Posterior vena cava (tissue), 2 donors: ENCODE results near the gene SULT1B1. TPM values are rescaled to one million over a fixed set of nuclear protein-coding genes. Genes with fewer than 3 reads are reported as not detected.
A peak's percentile ranks its signal among the peaks of the same experiment; 100 is the strongest.
"Not testable (repeated sequence)": the region's sequence is repeated elsewhere in the genome, so short reads cannot be mapped to it uniquely, and the experiment has no call there.

ENCODE experiments used
- DNase-seq: peaks from one replicate; pipeline ENCODE4 v3.0.0-alpha.2; 2020; ENCODE audit warnings: low spot score
- intact Hi-C, 2 donors: fragments of 100-400 bp; cut with DNase I; formaldehyde crosslinking; loops; one replicate each; pipeline versions ENCODE4 v1.14.1 to v1.14.2; 2022 to 2023
- long read RNA-seq, 2 donors: library from polyadenylated mRNA; unstranded; transcript quantifications; one replicate each; pipeline ENCODE4 v2.0.0, GENCODE V29; 2020 to 2021
- total RNA-seq, 2 donors: library from RNA; stranded (reverse); fragmentation: NEBNext Ultra II Directional; extraction: Animal tissue kit (Norgen Biotek cat#: 25700); gene quantifications; one replicate each; pipeline ENCODE4 v1.2.1, GENCODE V29; 2021
- donor health status: DM: yes; HTN: yes; CAD: no.
- donor health status: DM: yes; HTN: yes; CAD: no.

Gene SULT1B1
- total RNA-seq, result 1 to 10 TPM; 2.2 to 7.5 TPM
- long read RNA-seq, donor 1, partial matches to known transcripts, result 0 of 2 reads
- long read RNA-seq, donor 1, other reads (novel, unspliced or antisense), result 2 of 2 reads
- long read RNA-seq, donor 2, partial matches to known transcripts, result 0 of 2 reads
- long read RNA-seq, donor 2, other reads (novel, unspliced or antisense), result 2 of 2 reads

DNA sequence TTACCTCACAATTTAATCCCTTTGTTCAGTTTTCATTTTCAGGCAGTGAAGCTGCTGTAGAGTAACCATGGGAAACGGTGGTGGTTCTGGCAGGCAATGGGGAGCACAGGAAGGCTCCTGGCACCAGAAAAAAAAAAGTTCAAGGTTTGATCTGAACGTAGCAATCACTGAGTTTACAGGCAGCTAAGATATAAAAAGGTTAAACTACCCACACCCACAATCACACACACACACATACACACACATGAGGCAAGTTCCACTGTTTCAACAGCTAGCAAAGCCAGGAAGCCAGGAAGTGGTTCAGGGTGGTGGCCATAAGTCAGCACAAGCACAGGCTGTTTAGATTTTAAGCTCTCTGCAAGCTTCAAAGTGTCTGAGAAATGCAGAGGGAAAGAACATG is at the start of gene SULT1B1:
SULT1B1 (minus strand) TSS at position 166 of the 400 bp plus-strand sequence. CDS start 5,403 bp downstream, outside the sequence.
- intact Hi-C loops, result no loop called here
- DNase-seq, result no peak

DNA sequence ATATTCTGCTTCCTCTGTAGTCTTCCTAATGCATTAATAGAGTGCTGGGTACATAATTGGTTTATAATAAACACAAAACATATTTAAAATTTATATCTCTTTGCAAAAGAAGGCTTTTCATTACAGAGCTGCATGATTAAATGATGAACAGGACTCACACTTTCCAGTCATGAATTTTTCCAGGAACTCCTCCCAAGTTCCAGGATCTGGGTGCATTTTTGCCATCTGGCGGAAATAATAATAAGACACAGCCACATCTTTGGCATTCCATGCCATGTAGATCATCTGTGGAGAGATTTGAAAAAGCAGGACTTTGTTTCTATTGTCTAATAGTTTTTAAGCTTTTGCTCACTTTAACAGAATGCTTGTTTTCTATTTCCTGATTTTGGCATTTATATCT is 40.2 kb upstream of the SULT1B1 start:
- no peak for DNase-seq
- intact Hi-C loops, result no loop called here

DNA sequence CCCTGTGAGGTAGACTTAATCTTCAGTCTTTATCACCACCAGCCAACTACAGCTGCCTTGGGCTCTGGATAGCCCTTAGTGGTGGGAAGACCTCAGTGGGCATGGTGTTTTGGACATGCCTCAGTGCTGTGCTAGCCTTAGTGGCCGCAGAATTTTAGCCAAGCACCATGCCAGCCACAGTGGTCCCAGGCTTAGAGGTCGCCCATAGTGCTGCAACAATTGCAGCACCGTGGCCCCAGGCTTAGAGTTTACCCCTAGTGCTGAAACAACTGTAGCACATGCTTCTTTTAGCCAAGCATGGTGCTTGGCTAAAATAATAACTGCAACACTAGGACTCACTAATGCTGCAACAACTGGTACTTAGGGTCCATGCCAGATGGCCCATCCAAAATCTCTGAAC is 38.9 kb upstream of the SULT1B1 start:
- intact Hi-C loops, result no loop called here
- DNase-seq, result no peak

DNA sequence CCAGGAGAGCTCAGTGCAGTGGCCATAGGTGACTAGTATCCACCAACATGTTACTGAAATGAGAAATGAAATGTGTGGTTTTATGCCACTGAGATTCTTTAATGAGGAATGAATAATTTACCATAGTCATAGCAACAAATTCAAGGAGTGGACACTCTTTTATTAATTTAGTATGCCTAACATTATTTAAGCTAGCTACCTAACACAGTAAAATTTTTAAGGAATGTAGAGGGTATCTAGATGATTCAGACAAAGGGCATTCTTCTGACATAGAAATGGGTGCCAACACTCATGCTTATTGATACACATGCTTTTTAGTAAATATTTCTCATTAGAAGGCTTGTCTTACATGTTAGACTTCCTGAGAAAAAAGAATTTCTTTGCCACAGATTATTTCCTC is 33.3 kb upstream of the SULT1B1 start:
- intact Hi-C loops, result no loop called here

DNA sequence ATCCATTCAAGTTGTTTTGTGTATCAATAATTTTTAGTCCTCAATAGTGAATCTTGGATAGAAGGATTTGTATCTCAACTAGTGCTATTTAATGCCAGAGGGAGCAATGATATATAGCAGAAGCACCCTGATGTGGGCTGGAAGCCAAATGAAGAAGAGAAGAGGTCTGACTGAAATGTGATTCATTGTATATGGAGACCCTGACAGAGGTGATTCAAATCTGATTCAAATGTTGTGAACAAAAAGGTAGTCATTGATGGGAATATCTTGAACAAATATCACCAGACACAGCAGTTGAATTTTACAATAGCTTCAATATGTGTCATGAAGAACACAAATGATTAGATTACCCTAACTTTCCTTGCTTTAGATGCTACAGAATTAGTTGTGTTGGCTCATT is 27.5 kb upstream of the SULT1B1 start:
- intact Hi-C loops, result no loop called here
- DNase-seq, result no peak

More for the DNA sequence above, 33.3 kb upstream of the SULT1B1 start:
- DNase-seq, result no peak

DNA sequence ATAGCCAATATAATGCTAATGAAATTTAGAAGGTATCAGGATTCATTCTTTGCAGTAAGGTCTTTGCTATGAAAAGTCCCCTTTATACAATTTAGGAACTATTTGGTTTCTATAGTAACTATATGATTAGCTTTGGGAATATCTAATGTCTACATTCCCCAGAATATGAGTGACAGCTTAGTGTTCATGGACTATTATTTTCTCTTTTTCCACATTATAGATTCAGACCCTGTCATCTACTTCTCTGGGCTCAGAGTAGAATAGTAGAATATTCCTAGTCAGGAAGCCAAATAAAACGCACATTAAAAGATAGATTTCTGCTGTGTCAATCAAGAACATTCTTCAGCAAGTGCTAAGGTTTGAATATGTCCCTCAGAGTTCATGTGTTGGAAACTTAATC is 26.1 kb upstream of the SULT1B1 start:
- DNase-seq, result no peak
- intact Hi-C loops, result no loop called here

DNA sequence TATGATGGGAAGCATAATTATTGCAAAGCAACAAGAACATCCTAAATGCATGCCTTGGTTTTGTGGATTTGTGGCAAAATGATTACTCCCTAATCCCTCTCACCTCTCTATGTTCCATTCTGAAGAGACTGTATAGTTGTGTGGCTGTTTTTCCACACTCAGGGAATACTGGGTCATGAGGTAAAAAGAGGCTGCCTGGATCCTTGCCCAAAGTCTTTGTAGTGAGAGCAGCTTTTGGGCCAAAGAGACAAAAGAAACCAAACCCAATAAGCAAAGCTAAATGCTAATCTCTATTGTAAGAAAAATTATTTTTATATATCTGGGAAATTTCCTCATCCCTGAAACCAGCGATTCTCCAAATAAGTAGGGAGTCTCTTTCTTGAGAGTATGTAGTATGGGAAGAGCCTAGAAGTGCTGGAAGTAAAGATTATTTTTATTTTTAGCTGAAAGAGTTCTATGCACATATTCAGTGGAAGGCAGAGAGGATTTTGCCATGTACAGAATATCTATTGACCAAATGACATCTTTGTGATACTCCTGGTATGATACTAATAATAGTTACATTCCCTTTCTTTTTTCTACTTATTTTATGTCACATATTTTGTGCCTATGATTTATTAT is 24.9 kb upstream of the SULT1B1 start:
- intact Hi-C loops, result no loop called here
- DNase-seq, result no peak

DNA sequence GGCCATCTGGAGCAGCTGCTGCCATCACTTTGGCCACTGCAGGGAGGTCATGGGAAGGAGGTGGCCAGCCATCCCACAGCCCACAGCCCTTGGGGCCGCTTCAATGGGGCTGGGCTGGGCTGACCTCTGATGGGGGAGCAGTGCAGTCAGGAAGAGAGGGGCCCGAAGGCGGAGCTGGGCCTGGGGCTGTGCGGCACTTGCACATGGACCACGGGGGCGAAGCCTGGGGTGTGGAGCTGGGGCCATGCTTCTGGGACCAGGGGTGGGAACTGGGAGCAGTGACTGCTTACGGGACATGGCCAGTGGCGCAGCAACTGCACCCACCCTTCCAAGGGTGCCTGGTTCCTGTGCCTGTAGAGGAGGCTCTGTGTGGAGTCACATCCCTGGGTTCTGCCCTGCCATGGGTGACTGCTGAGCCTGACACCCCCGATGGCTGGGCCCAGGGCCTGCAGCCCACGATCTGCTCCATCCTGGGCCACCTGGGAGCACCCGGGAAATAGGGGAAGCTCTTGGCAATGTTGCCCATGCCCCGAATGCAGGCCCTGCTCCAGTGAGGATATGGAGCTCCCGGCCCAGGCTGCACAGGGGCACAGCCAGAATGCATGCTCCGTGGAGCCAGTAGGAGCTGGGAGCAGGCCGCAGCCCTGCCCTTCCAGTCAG is 22.4 kb upstream of the SULT1B1 start:
- intact Hi-C loops, result no loop called here
- no peak for DNase-seq

DNA sequence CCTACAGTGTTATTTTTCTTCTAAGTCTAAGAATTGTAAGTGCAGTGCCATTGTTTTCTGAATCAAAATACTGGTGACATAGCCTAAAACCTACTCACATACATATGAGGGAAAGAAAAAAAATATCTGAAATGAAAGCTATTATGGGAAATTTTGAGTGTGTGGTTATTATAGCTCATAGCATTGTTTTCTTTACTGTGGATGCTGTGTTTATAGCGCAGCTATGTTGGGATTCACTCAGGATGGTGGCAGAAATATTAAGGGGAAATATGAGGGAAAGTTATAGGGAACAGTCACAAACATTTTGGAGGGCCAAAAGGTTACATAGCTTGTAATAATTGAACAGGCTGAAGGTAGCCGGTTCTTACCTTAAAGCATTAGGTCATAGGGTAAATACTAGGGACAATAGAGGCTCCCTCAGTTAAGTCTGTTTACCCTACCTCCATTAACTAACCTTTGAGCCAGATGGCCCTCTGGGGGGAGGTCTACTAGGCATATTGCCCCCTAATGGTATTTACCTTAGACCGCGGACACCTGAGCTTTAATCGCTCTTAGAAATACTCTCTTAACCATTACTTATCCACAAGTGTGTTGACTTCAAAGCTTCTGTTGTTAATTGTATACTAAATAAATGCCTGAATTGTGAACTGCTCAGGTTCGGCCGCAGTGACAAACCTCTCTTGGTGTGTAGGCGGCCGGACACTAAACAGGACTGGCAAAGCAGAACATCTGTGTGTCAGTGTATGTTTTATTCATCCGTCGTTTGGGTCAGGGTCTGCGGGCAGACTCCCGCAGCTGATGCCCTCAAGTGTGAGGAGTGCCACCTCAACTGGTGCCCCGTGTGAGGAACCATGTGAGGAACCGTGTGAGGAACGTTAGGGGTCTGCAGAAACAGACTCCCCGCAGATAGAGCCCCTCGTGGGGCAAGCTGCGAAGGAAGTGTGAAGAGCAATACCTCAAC is 21.3 kb upstream of the SULT1B1 start:
- intact Hi-C loops, result loop anchor here in 1 of 2 donors (2.0 kb wide), 1 partner anchor 37 kb away; no protein-coding TSS in a partner anchor
- peak; percentile 74 for DNase-seq

DNA sequence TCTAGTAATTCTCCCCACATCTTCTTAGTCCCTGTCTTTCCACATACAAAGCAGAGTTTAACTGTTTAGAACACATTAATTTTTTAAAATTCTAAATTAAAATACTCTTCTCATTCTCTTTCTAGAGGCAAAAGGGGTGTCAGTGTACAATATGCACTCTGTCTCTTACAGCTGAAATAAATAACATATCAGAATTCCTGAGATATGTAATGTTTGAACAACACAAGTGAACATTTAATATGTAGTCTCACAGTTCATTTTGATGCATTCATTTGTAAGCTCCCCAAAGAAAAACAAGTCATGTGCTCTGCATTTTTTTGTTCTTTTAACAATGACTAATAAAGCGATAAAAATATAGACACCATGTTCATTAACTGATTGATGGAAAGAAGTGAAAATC is 19.7 kb upstream of the SULT1B1 start:
- intact Hi-C loops, result loop anchor here in 1 of 2 donors (2.0 kb wide), 1 partner anchor 35 kb away; no protein-coding TSS in a partner anchor
- no peak for DNase-seq

DNA sequence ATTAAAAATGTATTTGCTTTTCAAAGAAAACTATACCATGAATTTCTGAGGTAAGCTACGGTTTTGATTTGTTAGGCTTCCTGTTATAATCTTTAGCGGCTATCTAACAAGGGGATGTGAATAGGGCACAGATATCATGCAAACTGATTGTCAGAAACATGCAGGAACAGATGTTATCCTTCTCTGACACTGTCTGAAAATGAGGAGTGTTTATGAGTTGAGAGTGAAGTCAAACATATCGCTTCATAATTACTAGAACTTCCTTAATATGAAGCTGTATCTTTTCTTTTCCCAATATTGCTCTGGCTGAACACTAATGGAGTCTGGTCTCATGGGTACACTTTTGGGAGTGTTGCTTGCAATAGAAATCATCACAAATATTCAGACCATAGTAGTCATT is 16.3 kb upstream of the SULT1B1 start:
- DNase-seq, result no peak
- intact Hi-C loops, result loop anchor here in 1 of 2 donors (5.0 kb wide), 1 partner anchor 1736 kb away; no protein-coding TSS in a partner anchor

DNA sequence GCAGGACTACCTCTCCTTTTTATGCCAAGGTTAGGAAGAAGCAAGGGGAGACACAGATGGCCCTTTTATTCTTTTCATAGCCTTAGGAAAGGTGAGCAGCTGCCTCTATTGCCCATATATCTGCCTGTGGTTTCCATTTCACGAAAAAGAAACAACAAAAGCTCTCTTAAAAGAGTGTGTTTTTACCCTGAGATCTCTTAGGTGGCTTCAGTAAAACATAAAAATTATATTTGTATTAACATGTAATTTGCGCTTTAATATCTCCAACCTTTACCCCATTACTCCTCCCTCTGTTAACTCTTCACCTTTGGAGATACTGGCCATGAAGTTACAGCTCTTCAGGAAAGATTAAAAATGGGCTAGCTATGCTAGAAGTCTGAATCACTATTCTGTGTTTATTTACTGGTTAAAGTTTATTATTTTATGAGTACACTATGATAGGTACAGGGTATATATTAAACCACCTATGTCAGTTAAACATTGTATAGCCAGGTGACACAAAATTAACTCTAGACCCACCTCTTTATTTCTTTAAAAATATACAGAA is 15.0 kb upstream of the SULT1B1 start:
- intact Hi-C loops, result loop anchor here in 1 of 2 donors (5.0 kb wide), 1 partner anchor 1737 kb away; no protein-coding TSS in a partner anchor
- no peak for DNase-seq

DNA sequence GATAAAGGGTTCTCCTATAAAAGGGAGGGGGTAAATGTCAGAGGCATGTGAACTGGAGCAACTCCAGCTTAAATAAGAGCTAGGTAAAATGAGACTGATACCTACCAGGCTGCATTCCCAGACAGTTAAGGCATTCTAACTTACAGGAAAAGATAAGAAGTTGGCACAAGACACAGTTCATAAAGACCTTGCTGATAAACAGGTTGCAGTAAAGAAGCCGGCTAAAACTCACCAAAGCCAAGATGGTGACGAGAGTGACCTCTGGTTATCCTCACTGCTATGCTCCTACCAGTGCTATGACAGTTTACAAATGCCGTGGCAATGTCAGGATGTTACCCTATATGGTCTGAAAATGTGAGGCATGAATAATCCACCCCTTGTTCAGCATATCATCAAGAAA is 13.1 kb upstream of the SULT1B1 start:
- no peak for DNase-seq
- intact Hi-C loops, result no loop called here

DNA sequence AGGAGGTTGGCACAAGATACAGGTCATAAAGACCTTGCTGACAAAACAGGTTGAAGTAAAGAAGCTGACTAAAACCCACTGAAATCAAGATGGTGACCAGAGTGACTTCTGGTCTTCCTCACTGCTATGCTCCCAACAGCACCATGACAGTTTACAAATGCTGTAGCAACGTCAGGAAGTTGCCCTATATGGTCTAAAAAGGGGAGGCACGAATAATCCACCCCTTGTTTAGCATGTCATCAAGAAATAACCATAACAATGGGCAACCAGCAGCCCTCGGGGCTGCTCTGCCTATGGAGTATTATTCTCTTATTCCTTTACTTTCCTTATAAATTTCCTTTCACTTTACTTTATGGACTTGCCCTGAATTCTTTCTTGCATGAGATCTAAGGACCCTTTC is 8.1 kb upstream of the SULT1B1 start:
- intact Hi-C loops, DNase-seq: not testable (repeated sequence)

DNA sequence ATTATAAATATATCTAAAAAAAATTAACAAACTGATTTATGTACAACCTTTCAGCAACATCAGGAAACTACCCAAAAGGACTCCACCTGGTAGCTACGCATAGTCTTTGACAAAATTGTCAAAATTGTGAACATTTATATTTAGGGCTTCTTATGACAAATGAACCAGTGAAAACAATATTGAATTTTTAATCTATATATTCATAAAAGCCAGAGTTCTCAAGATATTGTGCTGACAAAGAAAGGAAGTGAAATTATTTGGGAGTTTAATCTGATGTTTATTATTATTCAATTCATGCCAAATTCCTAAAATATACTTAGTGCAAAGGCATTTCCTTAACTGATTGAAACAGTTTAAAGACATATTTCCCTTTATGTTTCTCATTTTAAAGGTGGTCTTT is 5.3 kb upstream of the SULT1B1 start:
- DNase-seq, result no peak
- intact Hi-C loops, result no loop called here

DNA sequence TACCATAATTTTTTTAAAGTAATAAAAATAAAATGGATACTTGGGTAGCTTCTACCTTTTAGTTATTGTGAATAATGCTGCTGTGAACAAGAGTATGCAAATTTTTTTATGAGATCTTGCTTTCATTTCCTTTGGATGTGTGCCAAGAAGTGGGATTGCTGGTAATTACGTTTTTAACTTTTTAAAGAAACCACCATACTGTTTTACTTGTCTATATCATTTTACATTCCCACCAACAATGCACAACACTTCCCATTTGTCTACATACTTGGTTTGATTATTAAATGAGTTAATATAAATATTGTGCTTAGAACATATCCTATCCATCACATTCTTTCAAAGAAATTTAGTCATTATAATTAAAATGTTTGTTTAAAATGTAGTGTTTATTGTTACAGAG is 3.9 kb upstream of the SULT1B1 start:
- DNase-seq, result no peak
- intact Hi-C loops, result no loop called here

DNA sequence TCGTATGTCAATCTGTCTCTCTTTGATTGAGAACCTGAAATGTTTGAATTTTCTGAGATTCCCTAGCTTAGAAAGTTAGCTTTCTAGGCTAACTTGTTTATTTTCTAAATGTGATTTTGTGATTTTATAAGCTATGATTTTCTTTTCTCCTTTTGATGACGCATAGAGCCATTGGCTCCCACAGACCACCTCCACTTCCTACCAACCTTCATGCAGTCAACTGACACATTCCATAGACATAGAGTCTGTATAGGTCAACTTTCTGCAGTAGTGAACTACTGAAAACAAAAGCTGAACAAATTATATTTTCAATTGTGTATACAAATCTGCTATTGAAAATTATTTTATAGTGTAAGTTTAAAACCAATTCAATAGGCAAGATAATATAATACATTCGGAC is 2.8 kb upstream of the SULT1B1 start:
- intact Hi-C loops, result no loop called here
- no peak for DNase-seq

DNA sequence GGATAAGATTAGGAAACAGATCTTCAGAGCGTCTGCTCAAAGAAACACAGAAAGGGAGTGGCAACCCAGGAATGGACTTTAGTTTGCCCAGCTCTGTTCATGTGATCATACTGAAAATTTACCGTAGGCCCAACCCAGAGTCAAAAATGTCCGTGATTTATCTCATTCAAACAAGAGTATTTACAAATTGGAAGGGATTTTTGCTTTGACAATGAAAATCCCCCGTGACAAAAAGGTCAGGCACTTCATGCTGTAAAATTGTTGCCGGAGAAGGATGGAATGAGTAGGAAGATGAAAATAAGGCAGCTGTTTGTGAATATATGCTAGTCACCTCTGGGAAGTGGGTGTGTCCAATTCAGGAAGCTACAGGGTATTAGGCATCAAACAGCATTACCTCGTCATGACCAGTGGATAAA is 1.2 kb downstream of the SULT1B1 start:
- no peak for DNase-seq

DNA sequence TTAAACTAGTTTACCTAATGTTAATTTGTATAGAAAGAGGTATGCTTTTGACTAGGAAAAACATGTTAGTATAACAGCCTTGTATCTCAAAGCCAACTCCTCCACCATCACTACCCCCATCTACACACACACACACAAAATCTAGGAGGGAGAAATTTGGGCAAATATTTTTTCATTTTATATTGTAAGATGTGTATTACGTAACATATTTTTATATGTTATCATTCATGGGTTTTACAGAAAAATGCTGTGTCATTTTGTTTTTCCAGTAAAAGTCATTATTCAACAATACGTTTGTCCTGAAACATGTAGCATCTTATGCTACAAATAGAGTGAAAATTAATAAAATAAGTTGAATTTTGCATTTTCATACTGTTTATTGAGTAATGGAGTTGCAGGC is 3.0 kb downstream of the SULT1B1 start:
- intact Hi-C loops, result no loop called here
- no peak for DNase-seq

More for the DNA sequence above, 1.2 kb downstream of the SULT1B1 start:
- intact Hi-C loops, result no loop called here
